Transverse colon (tissue), 4 donors: ENCODE results near the gene CEP120.

ENCODE experiments used
- EP300 ChIP-seq: sonication (generic); formaldehyde crosslinking; IDR thresholded peaks from one replicate; pipeline ENCODE4 v1.6.1; 2017; ENCODE audit warnings: antibody characterized with exemption, low read depth
- POLR2A ChIP-seq: fragments of 450-650 bp; IDR thresholded peaks from one replicate; pipeline ENCODE4 v1.6.1; 2016; ENCODE audit warnings: antibody characterized with exemption, mild to moderate bottlenecking, moderate library complexity
- POLR2AphosphoS5 ChIP-seq, 3 donors: sonication (generic); formaldehyde crosslinking; IDR thresholded peaks; one replicate each; pipeline ENCODE4 v1.6.1; 2016; ENCODE audit warnings: antibody characterized with exemption in 3 of 3
- TF ChIP-seq, protein P1 (sequence below), 5 experiments: fragments of 200-600 bp in 3 of 5; fragments of 450-650 bp in 2 of 5; sonication (generic) in 3 of 5; IDR thresholded peaks; 1 replicate in 2 of 5; 2 replicates in 3 of 5; pipeline ENCODE4 v1.5.1; 2016 to 2017; ENCODE audit warnings: antibody characterized with exemption in 5 of 5, inconsistent platforms in 3 of 5, mild to moderate bottlenecking in 2 of 5, moderate library complexity in 1 of 5

DNA sequence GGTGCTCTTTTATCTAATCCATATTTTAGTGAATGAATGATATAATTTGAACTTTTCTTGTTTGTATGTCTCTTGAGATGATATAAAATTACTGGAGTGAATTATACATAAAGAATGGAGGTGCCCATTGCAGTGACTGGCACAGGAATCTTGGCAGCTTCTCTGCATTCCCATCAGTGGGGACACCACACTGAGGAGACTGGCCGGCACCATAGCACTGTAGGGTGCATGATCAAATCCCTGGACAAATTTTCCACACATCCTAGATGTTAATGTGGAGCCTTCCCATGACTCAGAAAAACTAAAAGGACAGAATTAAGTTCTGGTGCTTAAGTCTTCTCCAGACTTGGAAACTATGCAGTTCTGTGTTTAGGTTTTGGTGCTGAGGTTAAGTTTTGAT, 124.1 kb downstream of the CEP120 start:
- TF ChIP-seq, protein P1, sequence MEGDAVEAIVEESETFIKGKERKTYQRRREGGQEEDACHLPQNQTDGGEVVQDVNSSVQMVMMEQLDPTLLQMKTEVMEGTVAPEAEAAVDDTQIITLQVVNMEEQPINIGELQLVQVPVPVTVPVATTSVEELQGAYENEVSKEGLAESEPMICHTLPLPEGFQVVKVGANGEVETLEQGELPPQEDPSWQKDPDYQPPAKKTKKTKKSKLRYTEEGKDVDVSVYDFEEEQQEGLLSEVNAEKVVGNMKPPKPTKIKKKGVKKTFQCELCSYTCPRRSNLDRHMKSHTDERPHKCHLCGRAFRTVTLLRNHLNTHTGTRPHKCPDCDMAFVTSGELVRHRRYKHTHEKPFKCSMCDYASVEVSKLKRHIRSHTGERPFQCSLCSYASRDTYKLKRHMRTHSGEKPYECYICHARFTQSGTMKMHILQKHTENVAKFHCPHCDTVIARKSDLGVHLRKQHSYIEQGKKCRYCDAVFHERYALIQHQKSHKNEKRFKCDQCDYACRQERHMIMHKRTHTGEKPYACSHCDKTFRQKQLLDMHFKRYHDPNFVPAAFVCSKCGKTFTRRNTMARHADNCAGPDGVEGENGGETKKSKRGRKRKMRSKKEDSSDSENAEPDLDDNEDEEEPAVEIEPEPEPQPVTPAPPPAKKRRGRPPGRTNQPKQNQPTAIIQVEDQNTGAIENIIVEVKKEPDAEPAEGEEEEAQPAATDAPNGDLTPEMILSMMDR (IDR thresholded peaks at IDR 0.05): no peak
- TF ChIP-seq POLR2AphosphoS5 (IDR thresholded peaks at IDR 0.05): no peak
- no peak for TF ChIP-seq POLR2A
- TF ChIP-seq EP300: no peak
